ENCODE data around the gene RXRA.

RXRA gene

DNA sequence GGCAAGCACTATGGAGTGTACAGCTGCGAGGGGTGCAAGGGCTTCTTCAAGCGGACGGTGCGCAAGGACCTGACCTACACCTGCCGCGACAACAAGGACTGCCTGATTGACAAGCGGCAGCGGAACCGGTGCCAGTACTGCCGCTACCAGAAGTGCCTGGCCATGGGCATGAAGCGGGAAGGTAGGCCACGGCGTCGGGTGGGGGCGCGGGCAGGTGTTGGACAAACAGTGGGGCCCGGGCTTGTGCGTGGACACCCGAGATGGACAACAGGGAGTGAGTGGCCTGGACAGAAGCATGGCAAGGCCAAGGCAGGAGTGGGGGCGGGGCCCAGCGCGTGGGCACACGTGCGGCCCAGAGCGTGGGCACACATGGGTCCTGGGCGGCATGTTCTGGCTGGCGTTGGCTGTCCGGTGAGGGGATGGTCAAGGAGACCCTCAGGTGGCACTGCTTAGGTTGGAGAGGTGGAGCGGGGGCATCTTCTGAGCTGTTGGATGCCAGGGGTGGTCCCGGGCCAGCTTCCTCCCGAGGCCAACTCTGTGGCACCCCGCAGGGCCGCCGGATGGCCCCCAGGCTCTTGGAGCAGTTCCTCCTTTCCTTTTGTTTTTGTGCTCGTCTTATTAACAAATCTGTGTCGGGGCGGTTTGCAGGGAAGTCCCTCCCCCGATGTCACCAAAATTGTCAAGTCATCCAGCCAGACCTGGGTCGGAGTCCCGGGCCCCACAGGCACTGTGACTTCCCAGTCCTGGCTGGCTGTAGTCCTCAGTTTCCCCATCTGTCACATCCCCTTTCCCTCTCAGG is 82.9 kb downstream of the RXRA start:
- H2AFZ ChIP-seq: no peak overlapping the region
- H3K36me3 ChIP-seq (ENCODE audit: control insufficient read depth, insufficient read depth, low read length): no peaks in the 10 kb centered on the region
- no peak overlapping the region for H3K4me2 ChIP-seq (ENCODE audit: low read length)
- H3K4me1 ChIP-seq: peaks cover 80% of the 10 kb centered on the region
- no peak overlapping the region for H3K9ac ChIP-seq
- H3K27me3 ChIP-seq (ENCODE audit: control insufficient read depth, insufficient read depth, low read length): no peaks in the 10 kb centered on the region
- peak overlapping the region; percentile 89 for H3K27ac ChIP-seq
- H3K9me3 ChIP-seq (ENCODE audit: control insufficient read depth, low read length): no peaks in the 10 kb centered on the region
- no peak overlapping the region for H3K4me3 ChIP-seq (ENCODE audit: low read depth, low read length)
- TF ChIP-seq, protein P1, sequence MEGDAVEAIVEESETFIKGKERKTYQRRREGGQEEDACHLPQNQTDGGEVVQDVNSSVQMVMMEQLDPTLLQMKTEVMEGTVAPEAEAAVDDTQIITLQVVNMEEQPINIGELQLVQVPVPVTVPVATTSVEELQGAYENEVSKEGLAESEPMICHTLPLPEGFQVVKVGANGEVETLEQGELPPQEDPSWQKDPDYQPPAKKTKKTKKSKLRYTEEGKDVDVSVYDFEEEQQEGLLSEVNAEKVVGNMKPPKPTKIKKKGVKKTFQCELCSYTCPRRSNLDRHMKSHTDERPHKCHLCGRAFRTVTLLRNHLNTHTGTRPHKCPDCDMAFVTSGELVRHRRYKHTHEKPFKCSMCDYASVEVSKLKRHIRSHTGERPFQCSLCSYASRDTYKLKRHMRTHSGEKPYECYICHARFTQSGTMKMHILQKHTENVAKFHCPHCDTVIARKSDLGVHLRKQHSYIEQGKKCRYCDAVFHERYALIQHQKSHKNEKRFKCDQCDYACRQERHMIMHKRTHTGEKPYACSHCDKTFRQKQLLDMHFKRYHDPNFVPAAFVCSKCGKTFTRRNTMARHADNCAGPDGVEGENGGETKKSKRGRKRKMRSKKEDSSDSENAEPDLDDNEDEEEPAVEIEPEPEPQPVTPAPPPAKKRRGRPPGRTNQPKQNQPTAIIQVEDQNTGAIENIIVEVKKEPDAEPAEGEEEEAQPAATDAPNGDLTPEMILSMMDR (IDR thresholded peaks at IDR 0.05): no peak
- peaks cover 4% of the 10 kb centered on the region for H3K79me2 ChIP-seq

DNA sequence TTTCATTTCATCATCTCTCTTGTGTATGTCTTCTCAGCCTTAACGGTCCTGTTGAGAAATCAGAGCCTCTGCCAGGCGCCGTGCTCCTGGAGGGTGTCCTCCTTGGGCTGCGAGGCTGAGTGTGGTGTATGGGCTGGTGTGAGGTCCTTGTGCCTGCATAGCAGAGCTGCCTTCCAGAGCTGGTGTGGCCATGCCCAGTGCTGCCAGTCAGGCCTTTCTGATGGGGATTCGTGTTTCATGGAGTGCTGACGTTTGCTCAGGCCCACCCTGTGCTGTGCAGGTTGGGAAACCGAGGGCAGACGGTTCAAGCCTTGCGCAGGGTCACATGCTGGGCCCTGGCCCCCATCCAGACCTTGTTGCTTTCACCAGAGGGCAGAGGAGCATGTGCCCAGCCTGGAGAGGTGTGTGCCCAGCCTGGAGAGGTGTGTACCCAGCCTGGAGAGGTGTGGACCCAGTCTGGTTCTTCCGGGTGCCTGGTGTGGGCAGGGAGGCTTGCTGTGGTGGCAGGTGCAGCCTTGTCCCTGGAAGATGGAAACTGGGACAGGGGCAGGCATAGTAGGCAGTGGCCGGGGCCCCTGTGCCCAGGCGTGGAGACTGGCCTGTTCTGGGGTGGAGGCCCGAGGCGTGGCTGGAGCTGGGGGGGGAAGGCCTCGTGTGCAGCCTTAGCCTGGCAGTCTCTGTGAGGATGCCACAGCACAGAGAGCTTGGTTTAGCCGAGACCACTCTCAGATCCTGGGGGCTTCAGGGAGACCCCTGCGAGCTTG is 84.0 kb downstream of the RXRA start:
- Histone ChIP-seq H3K4me1 (peaks cover 85% of the 10 kb centered on the region), H3K27me3 (ENCODE audit: control insufficient read depth, insufficient read depth, low read length) (no peaks in the 10 kb centered on the region), H3K36me3 (ENCODE audit: control insufficient read depth, insufficient read depth, low read length) (no peaks in the 10 kb centered on the region), H3K27ac (peak overlapping the region; percentile 89), H3K79me2 (peaks cover 4% of the 10 kb centered on the region), H3K4me3 (ENCODE audit: low read depth, low read length) (no peak overlapping the region), H3K9me3 (ENCODE audit: control insufficient read depth, low read length) (no peaks in the 10 kb centered on the region), H3K4me2 (ENCODE audit: low read length) (no peak overlapping the region), H3K9ac (no peak overlapping the region), H2AFZ (no peak overlapping the region)
- TF ChIP-seq, protein P1 (IDR thresholded peaks at IDR 0.05): no peak

DNA sequence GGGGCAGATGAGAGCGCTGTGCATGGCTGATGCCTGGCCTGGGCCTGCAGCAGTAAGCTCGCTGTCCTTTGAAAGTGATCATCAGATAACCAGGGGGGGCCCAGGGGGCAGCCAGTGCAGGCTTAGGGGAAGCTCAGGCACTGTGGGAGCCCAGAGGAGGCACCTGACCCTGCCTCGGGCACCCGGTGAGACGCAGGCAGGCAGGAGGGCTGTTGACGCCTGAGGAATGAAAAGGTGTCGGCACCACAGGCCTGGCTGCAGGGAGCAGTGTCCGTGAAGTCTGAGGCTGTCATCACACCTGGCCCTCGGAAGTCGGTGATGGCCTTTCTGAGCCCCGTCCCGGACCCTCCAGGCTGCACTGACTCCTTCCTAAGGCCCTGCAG is 84.6 kb downstream of the RXRA start:
- Histone ChIP-seq H3K4me2 (ENCODE audit: low read length) (no peak overlapping the region), H3K36me3 (ENCODE audit: control insufficient read depth, insufficient read depth, low read length) (no peaks in the 10 kb centered on the region), H3K4me1 (peaks cover 84% of the 10 kb centered on the region), H3K9ac (peak overlapping the region; percentile 1), H2AFZ (no peak overlapping the region), H3K79me2 (peaks cover 4% of the 10 kb centered on the region), H3K27me3 (ENCODE audit: control insufficient read depth, insufficient read depth, low read length) (no peaks in the 10 kb centered on the region), H3K27ac (peak overlapping the region; percentile 89), H3K4me3 (ENCODE audit: low read depth, low read length) (no peak overlapping the region), H3K9me3 (ENCODE audit: control insufficient read depth, low read length) (no peaks in the 10 kb centered on the region)
- TF ChIP-seq, protein P1 (IDR thresholded peaks at IDR 0.05): no peak

DNA sequence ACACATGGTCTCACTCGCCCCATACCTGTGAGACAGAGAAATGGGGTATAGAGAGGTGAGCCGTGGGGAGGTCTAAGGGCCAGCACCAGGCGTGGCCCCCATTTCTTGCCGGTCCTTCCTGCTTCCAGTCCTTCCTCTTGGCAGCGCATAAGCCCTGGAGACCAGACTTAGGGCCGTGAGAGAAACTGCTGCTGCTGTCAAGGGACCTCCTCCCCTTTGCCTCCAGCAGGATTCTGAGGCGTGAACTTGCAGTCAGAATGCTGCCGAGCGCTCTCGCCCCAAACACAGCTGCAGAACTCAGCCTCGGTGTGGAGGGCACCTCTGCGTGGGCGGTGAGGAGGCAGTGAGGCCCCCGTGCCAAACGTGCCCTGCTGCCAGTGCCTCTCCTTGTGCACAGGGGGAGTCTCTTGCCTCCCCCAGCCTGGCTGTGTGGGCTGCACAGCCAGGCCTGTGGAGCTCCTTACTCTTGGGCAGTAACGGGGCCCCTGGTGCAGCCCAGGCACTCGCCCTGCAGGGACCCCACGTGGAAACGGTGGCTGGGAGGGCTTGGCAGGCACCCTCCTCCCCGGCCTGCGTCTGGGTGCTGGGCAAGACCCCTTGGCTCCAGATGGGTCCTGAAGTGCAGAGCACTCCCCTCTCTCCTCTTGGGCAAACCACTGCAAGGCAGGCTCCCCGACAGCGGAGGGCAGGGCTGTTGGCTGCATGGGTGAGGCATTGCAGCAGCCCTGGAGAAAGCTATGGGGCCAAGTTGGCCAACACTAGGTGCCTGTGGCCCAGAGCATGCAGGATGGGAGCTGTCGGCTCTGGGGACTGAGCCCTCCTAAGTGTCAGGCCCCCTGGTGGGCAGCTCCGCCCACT is 85.4 kb downstream of the RXRA start:
- peak overlapping the region; percentile 1 for H3K9ac ChIP-seq

More for the DNA sequence above, 85.4 kb downstream of the RXRA start:
- peaks cover 86% of the 10 kb centered on the region for H3K4me1 ChIP-seq
- H3K9me3 ChIP-seq (ENCODE audit: control insufficient read depth, low read length): no peaks in the 10 kb centered on the region
- H3K4me2 ChIP-seq (ENCODE audit: low read length): peak overlapping the region; percentile 41
- TF ChIP-seq, protein P1 (IDR thresholded peaks at IDR 0.05): no peak
- no peaks in the 10 kb centered on the region for H3K27me3 ChIP-seq (ENCODE audit: control insufficient read depth, insufficient read depth, low read length)
- H3K36me3 ChIP-seq (ENCODE audit: control insufficient read depth, insufficient read depth, low read length): no peaks in the 10 kb centered on the region
- H3K4me3 ChIP-seq (ENCODE audit: low read depth, low read length): no peak overlapping the region
- peak overlapping the region; percentile 89 for H3K27ac ChIP-seq
- peaks cover 4% of the 10 kb centered on the region for H3K79me2 ChIP-seq
- H2AFZ ChIP-seq: no peak overlapping the region

Measured in parathyroid adenoma (tissue), 2 donors.